Lung microvascular endothelial cell (primary cell): ENCODE results near the gene SVOPL. TPM values are rescaled to one million over a fixed set of nuclear protein-coding genes. Genes with fewer than 3 reads are reported as not detected.

Experiments used
- DNase-seq, 2 donors: peaks; one replicate each; pipeline versions ENCODE4 v3.0.0 to v3.0.0-alpha.2; 2010; ENCODE audit warnings: low read depth in 2 of 2
- total RNA-seq: library from RNA; depleted of rRNA; stranded (reverse); fragments of >200 nt; gene quantifications from 2 replicates; pipeline ENCODE4 v1.2.1, GENCODE V29; 2014

SVOPL gene
- total RNA-seq, 1 donor from 2014 or later: not detected

DNA sequence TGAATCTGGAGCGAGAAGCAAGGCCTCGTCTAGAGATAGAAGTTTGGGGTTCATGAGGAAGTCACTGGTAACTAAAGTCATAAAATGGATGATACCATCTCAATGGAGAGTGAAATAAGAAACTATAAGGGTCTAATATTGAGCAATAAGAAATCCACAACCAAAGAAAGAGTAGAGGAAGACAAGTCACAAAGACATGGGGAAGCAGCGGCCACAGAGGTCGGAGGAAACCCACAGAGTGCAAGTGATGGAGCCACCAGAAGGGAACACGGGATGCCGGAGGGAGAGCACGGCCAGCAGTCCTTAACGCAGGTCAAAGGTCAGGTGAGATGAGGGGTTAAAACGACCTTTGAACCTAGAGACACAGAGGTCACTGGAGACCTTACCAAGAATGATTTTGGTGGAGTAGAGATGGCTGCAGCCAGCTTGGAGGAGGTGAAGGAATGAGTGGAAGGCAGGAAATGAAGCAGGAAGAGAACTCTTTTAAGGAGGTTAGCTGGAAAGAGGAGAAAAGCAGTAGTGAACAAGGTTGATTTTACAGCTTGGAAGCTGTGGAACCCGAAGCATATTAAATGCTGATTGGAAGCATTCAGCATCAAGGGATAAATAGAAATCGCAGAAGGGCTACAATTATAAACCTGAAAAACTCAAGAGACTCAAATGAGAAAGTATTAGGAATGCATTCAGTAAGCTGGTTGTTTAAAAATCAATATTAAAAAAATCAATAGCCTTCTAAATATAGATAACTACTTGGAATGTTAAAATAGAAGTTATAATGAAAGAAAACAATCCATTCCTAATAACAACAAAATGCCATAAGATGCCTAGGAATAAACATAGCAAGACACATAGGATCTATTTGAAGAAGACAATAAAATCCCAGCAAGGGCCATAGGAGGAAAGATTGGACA, 93.7 kb downstream of the SVOPL start:
- DNase-seq: no peak

DNA sequence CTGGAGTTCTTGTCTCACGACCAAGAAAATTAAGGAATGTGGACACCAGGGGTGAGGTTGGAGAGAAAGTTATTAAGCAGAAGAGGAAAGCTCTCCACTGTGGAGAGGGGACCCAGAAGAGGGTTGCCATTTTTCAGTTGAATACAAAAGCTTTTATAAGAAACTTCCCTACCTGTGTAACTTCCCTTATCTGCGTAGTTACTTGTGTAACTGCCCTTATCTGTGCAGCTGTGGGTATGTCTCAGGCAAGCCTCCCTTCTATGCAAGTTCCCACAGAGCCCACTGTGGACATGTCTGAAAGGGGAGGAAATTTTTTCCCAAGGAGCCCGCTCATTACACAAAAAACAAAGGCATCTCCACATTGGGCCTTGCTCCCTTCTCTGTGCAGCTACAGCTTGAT, 94.9 kb downstream of the SVOPL start:
- DNase-seq: no peak

DNA sequence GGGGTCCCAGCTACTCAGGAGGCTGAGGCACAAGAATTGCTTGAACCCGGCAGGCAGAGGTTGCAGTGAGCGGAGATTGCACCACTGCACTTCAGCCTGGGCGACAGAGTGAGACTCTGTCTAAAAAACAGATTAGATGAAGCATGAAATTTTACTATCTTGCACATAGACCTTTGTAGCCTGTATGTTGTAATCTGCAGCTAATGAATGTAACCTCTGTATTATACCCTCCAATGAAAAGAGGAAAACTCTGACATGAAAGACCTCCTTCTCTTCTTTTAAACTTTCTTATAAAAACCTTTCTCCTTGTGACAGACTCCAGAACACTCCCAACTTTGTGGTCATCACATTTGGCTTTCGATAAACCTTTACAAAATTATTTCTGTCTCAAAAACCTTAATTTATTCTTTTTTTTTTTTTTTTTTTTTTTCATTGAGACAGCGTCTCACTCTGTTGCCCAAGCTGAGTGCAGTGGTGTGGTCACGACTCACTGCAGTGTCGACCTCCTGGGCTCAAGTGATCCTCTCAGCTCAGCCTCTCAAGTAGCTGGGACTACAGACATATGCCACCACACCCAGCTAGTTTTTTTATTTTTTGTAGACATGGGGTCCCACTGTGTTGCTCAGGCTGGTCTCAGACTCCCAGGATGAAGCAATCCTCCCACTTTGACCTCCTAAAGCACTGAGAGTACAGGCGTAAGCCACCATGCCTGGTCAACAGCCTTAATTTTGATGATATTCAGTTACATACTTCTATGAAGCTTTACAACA, 97.4 kb downstream of the SVOPL start:
- no peak for DNase-seq

GRCh38 chr7:138602451-138602850, 98.7 kb downstream of the SVOPL start:
- DNase-seq: no peak

- DNase-seq: no peak
Observed at GRCh38 chr7:138595454-138595853, 105.7 kb downstream of the SVOPL start.

DNA sequence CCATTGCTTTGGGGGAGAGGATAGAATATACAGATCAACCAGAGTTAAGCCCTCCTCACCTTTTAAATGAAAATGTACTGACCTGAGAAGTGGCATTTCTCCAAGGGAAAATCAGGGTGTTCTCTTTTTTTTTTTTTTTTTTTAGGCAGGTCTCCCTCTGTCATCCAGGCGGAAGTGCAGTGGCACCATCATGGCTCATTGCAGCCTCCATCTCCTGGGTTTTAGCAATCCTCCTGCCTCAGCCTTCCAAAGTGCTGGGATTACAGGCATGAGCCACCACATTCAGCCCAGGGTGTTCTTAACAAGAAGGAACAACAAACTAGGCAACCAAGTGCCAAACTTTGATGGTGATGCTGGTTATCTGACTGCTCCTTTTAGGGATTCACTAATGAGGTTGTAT, 111.0 kb downstream of the SVOPL start:
- DNase-seq: no peak

DNA sequence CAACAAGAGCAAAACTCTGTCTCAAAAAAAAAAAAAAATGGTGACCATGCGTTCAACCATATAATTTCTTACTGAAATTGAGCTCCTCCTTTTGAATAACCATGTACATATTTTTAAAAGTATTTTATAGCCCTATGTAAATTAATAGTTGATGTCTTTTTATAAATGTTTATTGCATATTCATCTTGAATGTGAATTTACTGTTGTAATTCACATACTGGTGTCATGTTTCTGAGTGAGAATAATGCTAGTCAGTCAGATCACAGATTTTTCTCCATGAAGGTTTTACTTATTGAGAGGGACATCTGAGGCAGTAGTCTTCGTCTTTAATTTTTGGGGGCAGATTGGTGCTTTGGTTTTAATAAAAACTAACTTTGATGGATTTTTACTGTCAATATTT, 112.2 kb downstream of the SVOPL start:
- no peak for DNase-seq

- no peak for DNase-seq
Observed at GRCh38 chr7:138587485-138587884, 113.7 kb downstream of the SVOPL start.

DNA sequence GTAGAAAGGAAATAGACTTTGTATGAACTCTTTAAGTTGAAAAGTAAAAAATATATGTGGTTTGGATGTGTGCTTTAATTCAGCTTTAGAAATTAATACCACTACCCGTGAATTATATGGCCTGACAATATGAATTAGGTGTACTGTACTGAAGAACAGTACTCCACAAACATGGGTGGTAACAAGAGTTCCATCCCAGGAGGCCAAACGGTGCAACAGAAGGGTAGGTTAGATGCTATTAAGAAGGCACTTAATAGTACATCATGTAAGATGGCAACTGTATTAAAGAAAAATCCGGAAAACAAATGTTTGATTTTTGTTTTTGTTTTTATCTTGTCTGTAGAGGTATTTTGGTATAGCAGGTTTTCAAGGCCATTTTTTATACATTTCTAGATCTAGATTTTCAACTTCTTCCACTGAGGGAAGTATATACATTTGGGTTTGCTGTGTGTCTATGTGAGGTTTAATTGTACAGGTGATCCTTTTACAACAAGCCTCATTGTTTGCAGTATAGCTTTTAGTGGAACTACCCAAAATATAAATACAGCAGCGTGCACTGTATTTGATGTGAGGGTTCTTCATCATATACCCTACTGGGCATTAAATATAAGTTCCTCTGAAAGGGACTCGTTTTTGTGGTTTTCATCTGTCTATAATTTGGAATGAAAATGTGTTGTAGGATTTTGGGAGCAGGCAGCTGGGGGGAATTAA, 115.7 kb downstream of the SVOPL start:
- DNase-seq: no peak

- DNase-seq: no peak
Observed at GRCh38 chr7:138584696-138585095, 116.5 kb downstream of the SVOPL start.

DNA sequence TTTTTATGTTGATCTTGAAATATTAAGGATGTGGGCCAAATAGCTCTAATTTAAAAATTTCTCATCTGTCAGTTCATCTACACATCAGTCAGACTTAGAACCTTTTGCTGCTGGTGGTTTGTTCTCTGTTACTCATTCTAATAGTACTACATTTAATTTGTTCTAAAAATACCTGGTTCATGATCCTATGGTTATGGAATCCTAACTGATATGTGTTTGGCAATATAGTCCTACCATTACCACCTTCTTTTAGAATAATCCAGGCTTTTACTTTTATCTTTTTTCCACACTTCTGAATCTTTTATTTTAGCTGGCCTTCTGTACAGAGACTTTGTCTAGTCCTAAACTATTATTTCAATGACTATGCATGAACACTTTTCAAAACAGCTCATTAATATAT, 116.9 kb downstream of the SVOPL start:
- no peak for DNase-seq

- no peak for DNase-seq
Observed at GRCh38 chr7:138581065-138581464, 120.1 kb downstream of the SVOPL start.

- DNase-seq: no peak
Observed at GRCh38 chr7:138579671-138580070, 121.5 kb downstream of the SVOPL start.

DNA sequence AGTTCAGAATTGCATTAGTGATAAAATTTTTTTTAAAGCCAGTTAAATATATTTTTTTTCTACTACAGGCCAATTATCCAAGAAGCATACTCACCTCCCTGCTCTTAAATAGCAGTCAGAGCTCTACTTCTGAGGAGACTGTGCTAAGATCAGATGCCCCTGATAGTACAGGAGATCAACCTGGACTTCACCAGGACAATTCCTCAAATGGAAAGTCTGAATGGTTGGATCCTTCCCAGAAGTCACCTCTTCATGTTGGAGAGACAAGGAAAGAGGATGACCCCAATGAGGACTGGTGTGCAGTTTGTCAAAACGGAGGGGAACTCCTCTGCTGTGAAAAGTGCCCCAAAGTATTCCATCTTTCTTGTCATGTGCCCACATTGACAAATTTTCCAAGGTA, 122.0 kb downstream of the SVOPL start:
- DNase-seq: no peak

DNA sequence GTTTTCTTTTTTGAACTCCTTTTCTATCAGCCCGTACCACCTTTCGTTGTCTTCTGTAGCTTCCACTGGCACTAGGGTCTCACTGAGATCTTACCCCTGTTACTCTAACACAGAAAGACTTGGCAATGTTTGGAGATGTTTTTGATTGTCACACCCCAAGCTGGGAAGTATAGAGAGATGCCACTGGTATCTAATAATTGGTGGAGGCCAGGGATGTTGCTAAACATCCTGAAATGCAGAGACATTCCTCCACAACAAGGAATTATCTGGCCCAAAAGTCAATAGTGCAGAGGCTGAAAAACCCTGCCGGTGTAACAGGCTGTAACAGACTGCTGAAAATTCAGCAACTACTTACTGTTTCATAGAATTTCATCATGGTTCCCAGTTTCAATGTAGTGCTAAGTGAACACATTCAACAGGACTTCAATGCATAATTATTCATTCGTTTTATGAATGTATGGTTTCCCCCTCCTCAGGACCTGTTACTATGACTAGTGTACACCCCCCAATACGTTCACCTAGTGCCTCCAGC, 125.2 kb downstream of the SVOPL start:
- no peak for DNase-seq

DNA sequence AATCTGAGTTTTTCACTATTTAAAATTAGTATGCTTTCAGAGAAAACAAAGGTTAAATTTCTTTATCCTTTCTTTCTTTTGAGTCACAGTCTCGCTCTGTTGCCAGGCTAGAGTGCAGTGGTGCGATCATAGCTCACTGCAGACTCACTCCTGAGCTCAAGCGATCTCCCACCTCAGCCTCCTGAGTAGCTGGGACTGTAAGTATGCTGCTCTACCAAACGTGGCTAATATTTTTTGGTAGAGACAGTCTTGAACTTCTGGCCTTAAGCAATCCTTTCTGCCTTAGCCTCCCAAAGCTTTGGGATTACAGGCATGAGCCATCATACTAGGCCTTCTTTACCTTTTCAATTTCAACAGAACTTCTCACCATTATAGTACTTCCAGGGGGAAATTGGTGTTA, 127.4 kb downstream of the SVOPL start:
- no peak for DNase-seq

- no peak for DNase-seq
Observed at GRCh38 chr7:138570715-138571114, 130.4 kb downstream of the SVOPL start.

DNA sequence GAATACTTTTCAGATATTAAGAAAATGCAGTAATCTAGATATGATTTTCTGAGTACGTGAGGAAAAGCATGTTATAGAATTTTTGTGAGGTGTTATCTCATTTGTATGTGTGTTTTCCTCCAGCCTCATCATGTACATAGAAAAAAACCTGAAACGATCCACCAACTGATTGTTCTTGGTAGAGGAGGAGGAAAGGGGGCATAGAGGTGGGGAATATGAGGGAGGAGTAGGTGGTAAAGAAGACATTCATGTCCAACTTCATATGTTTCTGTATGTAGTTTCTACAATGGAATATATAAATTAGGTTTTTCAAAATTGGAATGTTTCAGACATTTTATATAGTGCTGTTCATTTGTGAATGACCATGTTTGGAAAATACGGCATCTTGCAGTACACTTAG, 131.7 kb downstream of the SVOPL start:
- DNase-seq: no peak

GRCh38 chr7:138568655-138569054, 132.5 kb downstream of the SVOPL start:
- no peak for DNase-seq

DNA sequence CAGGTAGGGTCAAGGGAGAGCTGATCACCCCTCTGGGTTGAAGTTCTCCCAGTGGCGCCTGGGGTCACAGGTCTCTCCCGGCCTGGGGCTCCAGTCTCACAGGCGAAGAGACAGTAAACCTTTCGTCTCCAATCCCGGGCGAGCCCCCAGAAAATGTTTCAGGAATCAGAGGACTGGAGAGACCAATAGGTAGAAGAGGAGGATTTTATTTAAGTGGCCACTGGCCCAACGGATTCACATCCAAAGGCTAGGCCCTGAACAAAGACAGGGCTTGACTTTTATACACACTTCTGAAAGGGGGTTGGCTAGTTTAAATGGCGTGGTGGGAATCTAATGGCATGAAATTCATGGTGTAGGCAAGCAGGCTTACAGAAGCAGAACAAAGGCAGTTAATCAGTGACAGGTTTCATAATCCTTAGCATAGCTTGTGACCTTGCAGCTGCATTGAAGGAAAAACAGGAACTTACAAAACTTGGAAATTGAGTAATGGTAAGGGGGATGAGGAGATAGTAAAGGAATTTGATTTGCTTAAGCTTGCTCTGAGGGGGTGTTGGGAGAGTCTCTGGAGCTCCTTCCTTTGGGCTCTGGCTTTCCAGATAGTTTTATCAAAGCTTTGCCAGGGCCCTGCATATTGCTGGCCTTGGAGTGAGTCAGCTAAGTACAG, 135.6 kb downstream of the SVOPL start:
- peak; percentile 33 to 45 for DNase-seq

- DNase-seq: no peak
Observed at GRCh38 chr7:138565071-138565450, 136.1 kb downstream of the SVOPL start.
